HCT116 (cell line): ENCODE data around the gene CDK9. TPM values are rescaled to one million over a fixed set of nuclear protein-coding genes. Genes with fewer than 3 reads are reported as not detected.

Experiments
- ATAC-seq: fragments of 200-7000 bp; cut with Tn5 transposase; 2 replicates; pipeline ENCODE4 v1.9.1; 2020; ENCODE audit warnings: mild to moderate bottlenecking, moderate library complexity
- BruUV-seq: library from RNA; stranded (reverse); fragments of 400-500 nt; replicated peaks from 2 replicates; lab custom pipeline; 2021; lab: Mats Ljungman, UMichigan
- CTCF ChIA-PET: fragments of 300-600 bp; sonication (Branson Sonifier 250); formaldehyde crosslinking; loops from one replicate; lab custom pipeline; 2021; ENCODE audit warnings: antibody characterized with exemption; lab: Charles Lee
- POLR2A ChIA-PET: fragments of 300-600, 350-600 bp; sonication (Branson Sonifier 250); formaldehyde crosslinking; loops from one replicate; lab custom pipeline; 2021; ENCODE audit warnings: antibody characterized with exemption; lab: Charles Lee
- RAD21 ChIA-PET, 2 experiments: fragments of 300-600 bp; sonication (Branson Sonifier 250); formaldehyde crosslinking; loops; one replicate each; lab custom pipeline; 2023; ENCODE audit warnings: low total read pairs in 2 of 2; ENCODE audit not compliant: uncharacterized antibody in 2 of 2, unreplicated experiment in 2 of 2, low non-redundant PET in 1 of 2; lab: Charles Lee
- DNase-seq: peaks from one replicate; pipeline ENCODE4 v3.0.0-alpha.2; 2010; ENCODE audit warnings: low read depth, low spot score
- H2AFZ ChIP-seq: fragments of 200-600 bp; shearing (Covaris generic), sonication (generic); 2 replicates; pipeline ENCODE4 v1.6.1; 2017; ENCODE audit warnings: low read depth, mixed run types, mixed read lengths, antibody characterized with exemption, low read length; ENCODE audit not compliant: poor library complexity, severe bottlenecking
- H3K27ac ChIP-seq: 2 replicates; pipeline ENCODE4 v1.5.1; 2012; ENCODE audit warnings: low read depth, low read length
- H3K27me3 ChIP-seq: fragments of 200-600 bp; sonication (generic); 2 replicates; pipeline ENCODE4 v1.6.1; 2016; ENCODE audit warnings: mixed run types, low read length, mixed read lengths; ENCODE audit not compliant: insufficient read depth
- H3K36me3 ChIP-seq, 2 experiments: fragments of 200-500 bp in 1 of 2; fragments of 200-600 bp in 1 of 2; sonication (Bioruptor generic) in 1 of 2; sonication (generic) in 1 of 2; 2 replicates each; pipeline versions ENCODE4 v1.5.1 to v1.6.1; 2014 to 2016; ENCODE audit warnings: low read length in 2 of 2, inconsistent platforms in 1 of 2, mixed read lengths in 1 of 2, mixed run types in 1 of 2; ENCODE audit not compliant: insufficient read depth in 2 of 2, control insufficient read depth in 1 of 2
- H3K4me1 ChIP-seq, 2 experiments: fragments of 200-600 bp in 1 of 2; sonication (generic) in 1 of 2; 2 replicates each; pipeline versions ENCODE4 v1.5.1 to v1.6.1; 2012 to 2017; ENCODE audit warnings: low read length in 2 of 2, inconsistent platforms in 1 of 2, mild to moderate bottlenecking in 1 of 2, mixed read lengths in 1 of 2, mixed run types in 1 of 2, moderate library complexity in 1 of 2; ENCODE audit not compliant: insufficient read depth in 2 of 2, control insufficient read depth in 1 of 2
- H3K4me2 ChIP-seq: fragments of 200-600 bp; sonication (generic); 2 replicates; pipeline ENCODE4 v1.6.1; 2017; ENCODE audit warnings: mixed run types, low read length, mixed read lengths
- H3K4me3 ChIP-seq, 2 experiments: fragments of 200-600 bp in 1 of 2; sonication (generic) in 1 of 2; replicated peaks in 1 of 2; 2 replicates each; pipeline ENCODE4 v1.5.1; 2011 to 2016; ENCODE audit warnings: low read length in 2 of 2, control low read depth in 1 of 2, low read depth in 1 of 2, mild to moderate bottlenecking in 1 of 2, mixed read lengths in 1 of 2, mixed run types in 1 of 2
- H3K79me2 ChIP-seq: fragments of 200-600 bp; sonication (generic); 2 replicates; pipeline ENCODE4 v1.6.1; 2017; ENCODE audit warnings: mild to moderate bottlenecking, mixed run types, low read length, moderate library complexity, mixed read lengths; ENCODE audit not compliant: insufficient read depth
- H3K9ac ChIP-seq: fragments of 200-600 bp; sonication (generic); 2 replicates; pipeline ENCODE4 v1.6.1; 2016; ENCODE audit warnings: low read length, mixed read lengths
- H3K9me2 ChIP-seq: fragments of 200-600 bp; sonication (generic), shearing (Covaris generic); 2 replicates; pipeline ENCODE4 v1.6.1; 2017; ENCODE audit warnings: mixed run types, mild to moderate bottlenecking, moderate library complexity; ENCODE audit not compliant: insufficient read depth
- H3K9me3 ChIP-seq, 2 experiments: fragments of 200-500 bp in 1 of 2; fragments of 200-600 bp in 1 of 2; sonication (Bioruptor generic) in 1 of 2; sonication (generic) in 1 of 2; 2 replicates each; pipeline ENCODE4 v1.6.1; 2014 to 2017; ENCODE audit warnings: low read length in 2 of 2, mixed read lengths in 2 of 2, inconsistent platforms in 1 of 2, low read depth in 1 of 2, mild to moderate bottlenecking in 1 of 2, mixed run types in 1 of 2, moderate library complexity in 1 of 2; ENCODE audit not compliant: control insufficient read depth in 1 of 2, insufficient read depth in 1 of 2
- H4K20me1 ChIP-seq: fragments of 200-600 bp; sonication (generic), shearing (Covaris generic); 2 replicates; pipeline ENCODE4 v1.6.1; 2017; ENCODE audit warnings: mixed run types, mild to moderate bottlenecking, moderate library complexity; ENCODE audit not compliant: insufficient read depth
- JUND ChIP-seq: IDR thresholded peaks from 2 replicates; pipeline ENCODE4 v1.6.1; 2012
- POLR2AphosphoS5 ChIP-seq: IDR thresholded peaks from 2 replicates; pipeline ENCODE4 v1.6.1; 2011; ENCODE audit warnings: mild to moderate bottlenecking, low read depth, low read length, moderate library complexity
- RAD21 ChIP-seq: IDR thresholded peaks from 2 replicates; pipeline ENCODE4 v1.6.1; 2012; ENCODE audit warnings: low read depth, mild to moderate bottlenecking
- TCF7L2 ChIP-seq: IDR thresholded peaks from 2 replicates; pipeline ENCODE4 v1.7.0; 2011; ENCODE audit warnings: borderline replicate concordance, inconsistent platforms; ENCODE audit not compliant: insufficient read depth, insufficient read length; ENCODE audit errors: extremely low read depth
- YY1 ChIP-seq: IDR thresholded peaks from 2 replicates; pipeline ENCODE4 v1.6.1; 2011; ENCODE audit warnings: low read length, low read depth, moderate library complexity, mild to moderate bottlenecking; ENCODE audit not compliant: insufficient replicate concordance; ENCODE audit errors: extremely low read depth
- ZFX ChIP-seq: fragments of 450-650 bp; IDR thresholded peaks from 2 replicates; pipeline ENCODE4 v1.6.1; 2017
- intact Hi-C: fragments of 100-400 bp; cut with micrococcal nuclease; formaldehyde crosslinking; loops from 2 replicates; pipeline ENCODE4 v1.10.0; 2022
- total RNA-seq: library from RNA; stranded (reverse); gene quantifications from one replicate; pipeline ENCODE4 v1.2.1, GENCODE V29; 2021; ENCODE audit not compliant: unreplicated experiment
- TF ChIP-seq, protein P1 (sequence below): IDR thresholded peaks from 2 replicates; pipeline ENCODE4 v1.6.1; 2012
- TF ChIP-seq, protein P2 (sequence below): IDR thresholded peaks from 2 replicates; pipeline ENCODE4 v1.6.1; 2011; ENCODE audit warnings: mild to moderate bottlenecking, low read length, moderate library complexity; ENCODE audit not compliant: insufficient replicate concordance; ENCODE audit errors: extremely low read depth
- TF ChIP-seq, protein P3 (sequence below), 3 experiments: fragments of 200-600 bp in 1 of 3; sonication (generic) in 1 of 3; IDR thresholded peaks in 2 of 3; conservative IDR thresholded peaks in 1 of 3; 2 replicates each; pipeline ENCODE4 v1.5.1; 2012 to 2017; ENCODE audit warnings: low read depth in 2 of 3, low read length in 2 of 3, antibody characterized with exemption in 1 of 3, borderline replicate concordance in 1 of 3, control low read depth in 1 of 3, mild to moderate bottlenecking in 1 of 3, mixed read lengths in 1 of 3, mixed run types in 1 of 3, moderate library complexity in 1 of 3; ENCODE audit not compliant: insufficient read depth in 1 of 3

CDK9 gene
- total RNA-seq, 1 experiment from 2014 or later = 102 TPM

DNA sequence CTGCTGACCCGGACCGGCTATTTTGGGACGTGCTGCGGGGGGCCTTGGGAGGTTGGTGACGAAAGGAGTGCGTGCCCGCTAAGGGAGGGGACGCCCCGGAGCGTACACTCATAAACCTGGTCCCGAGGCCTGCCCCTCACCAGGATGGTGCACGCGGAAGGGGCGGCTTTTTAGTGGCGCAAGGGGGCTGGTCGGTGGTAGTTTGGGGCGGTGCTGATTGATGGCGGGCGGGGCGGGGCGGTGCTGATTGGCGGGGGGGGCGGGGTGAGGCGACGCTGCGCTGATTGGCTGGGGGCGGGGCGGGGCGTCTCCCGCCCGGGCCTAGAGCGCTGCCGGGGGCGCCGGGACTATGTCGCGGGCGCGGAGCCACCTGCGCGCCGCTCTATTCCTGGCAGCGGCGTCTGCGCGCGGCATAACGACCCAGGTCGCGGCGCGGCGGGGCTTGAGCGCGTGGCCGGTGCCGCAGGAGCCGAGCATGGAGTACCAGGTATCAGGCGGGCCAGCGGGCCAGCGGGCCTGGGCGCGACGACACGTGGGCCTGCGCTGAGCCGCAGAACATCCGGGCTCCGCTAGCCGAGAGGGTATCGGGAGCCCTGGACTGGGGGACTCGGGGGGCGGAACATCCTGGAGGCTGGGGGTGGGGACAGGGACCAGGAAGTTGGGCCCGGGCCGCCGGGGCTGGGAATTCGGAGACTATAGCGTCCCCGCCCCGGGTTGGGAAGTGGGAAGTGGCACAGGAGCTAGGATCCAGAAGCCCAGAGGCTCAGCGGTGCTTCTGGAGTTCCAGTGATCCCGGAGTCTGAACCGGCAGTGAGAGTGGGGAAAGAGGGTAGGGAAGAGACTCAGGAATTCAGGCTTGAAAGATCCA, 17.0 kb downstream of the CDK9 start, which contains the start of gene FPGS:
Gene FPGS, plus strand, starts transcription at position 307 of the 868 bp plus-strand sequence. Its CDS starts 43 bp downstream, at position 350.
- peaks cover 4% of the 10 kb centered on the region; the same call in 1 of the 2 replicates for H4K20me1 ChIP-seq
- peaks cover 35% of the 10 kb centered on the region for H3K79me2 ChIP-seq
- peak; percentile 84 for ATAC-seq
- H3K4me2 ChIP-seq = peak within 1 kb of the TSS; percentile 96
- H3K27me3 ChIP-seq = no peaks in the 10 kb centered on the region
- ChIA-PET CTCF (interaction anchor here (1.4 to 2.0 kb wide), 2 partner anchors 10 to 118 kb away, joined by 3 to 6 read pairs; no protein-coding TSS in a partner anchor), RAD21 (no interaction called here), POLR2A (interaction anchor here (0.9 to 1.3 kb wide), 5 partner anchors 10 to 66 kb away, joined by 3 to 6 read pairs (median 3); no protein-coding TSS in a partner anchor)
- no peaks in the 10 kb centered on the region for H3K9me3 ChIP-seq
- H3K36me3 ChIP-seq = peaks cover 0 to 17% of the 10 kb centered on the region in 2 experiments; a peak in 1 of 4 replicates
- peaks cover 19 to 27% of the 10 kb centered on the region in 2 experiments for H3K4me1 ChIP-seq
- peak; percentile 68 for DNase-seq
- intact Hi-C loops = loop anchor here (2.0 kb wide), 1 partner anchor 116 kb away; no protein-coding TSS in a partner anchor
- H3K4me3 ChIP-seq = peak within 1 kb of the TSS; percentile 69 to 73
- H3K9ac ChIP-seq = peak within 1 kb of the TSS; percentile 86
- TF ChIP-seq RAD21 (no peak), TCF7L2 (peak; percentile 47), ZFX (peak; percentile 93), POLR2AphosphoS5 (peak; percentile 59), YY1 (no peak), JUND (no peak)
- TF ChIP-seq, protein P1, sequence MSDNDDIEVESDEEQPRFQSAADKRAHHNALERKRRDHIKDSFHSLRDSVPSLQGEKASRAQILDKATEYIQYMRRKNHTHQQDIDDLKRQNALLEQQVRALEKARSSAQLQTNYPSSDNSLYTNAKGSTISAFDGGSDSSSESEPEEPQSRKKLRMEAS = no peak
- TF ChIP-seq, protein P2, sequence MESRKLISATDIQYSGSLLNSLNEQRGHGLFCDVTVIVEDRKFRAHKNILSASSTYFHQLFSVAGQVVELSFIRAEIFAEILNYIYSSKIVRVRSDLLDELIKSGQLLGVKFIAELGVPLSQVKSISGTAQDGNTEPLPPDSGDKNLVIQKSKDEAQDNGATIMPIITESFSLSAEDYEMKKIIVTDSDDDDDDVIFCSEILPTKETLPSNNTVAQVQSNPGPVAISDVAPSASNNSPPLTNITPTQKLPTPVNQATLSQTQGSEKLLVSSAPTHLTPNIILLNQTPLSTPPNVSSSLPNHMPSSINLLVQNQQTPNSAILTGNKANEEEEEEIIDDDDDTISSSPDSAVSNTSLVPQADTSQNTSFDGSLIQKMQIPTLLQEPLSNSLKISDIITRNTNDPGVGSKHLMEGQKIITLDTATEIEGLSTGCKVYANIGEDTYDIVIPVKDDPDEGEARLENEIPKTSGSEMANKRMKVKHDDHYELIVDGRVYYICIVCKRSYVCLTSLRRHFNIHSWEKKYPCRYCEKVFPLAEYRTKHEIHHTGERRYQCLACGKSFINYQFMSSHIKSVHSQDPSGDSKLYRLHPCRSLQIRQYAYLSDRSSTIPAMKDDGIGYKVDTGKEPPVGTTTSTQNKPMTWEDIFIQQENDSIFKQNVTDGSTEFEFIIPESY = no peak
- TF ChIP-seq, protein P3, sequence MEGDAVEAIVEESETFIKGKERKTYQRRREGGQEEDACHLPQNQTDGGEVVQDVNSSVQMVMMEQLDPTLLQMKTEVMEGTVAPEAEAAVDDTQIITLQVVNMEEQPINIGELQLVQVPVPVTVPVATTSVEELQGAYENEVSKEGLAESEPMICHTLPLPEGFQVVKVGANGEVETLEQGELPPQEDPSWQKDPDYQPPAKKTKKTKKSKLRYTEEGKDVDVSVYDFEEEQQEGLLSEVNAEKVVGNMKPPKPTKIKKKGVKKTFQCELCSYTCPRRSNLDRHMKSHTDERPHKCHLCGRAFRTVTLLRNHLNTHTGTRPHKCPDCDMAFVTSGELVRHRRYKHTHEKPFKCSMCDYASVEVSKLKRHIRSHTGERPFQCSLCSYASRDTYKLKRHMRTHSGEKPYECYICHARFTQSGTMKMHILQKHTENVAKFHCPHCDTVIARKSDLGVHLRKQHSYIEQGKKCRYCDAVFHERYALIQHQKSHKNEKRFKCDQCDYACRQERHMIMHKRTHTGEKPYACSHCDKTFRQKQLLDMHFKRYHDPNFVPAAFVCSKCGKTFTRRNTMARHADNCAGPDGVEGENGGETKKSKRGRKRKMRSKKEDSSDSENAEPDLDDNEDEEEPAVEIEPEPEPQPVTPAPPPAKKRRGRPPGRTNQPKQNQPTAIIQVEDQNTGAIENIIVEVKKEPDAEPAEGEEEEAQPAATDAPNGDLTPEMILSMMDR (IDR thresholded peaks at IDR 0.05 in 2 of 3, conservative IDR thresholded peaks at IDR 0.05 in 1 of 3; ENCODE audit: borderline replicate concordance in 1 of 3, insufficient read depth in 1 of 3, low read depth in 2 of 3, low read length in 2 of 3) = no peak; a peak in 1 of 6 replicates
- H3K9me2 ChIP-seq = no peaks in the 10 kb centered on the region
- BruUV-seq = no TSS peak
- H2AFZ ChIP-seq = peak within 1 kb of the TSS; percentile 76
- H3K27ac ChIP-seq = peak within 1 kb of the TSS; percentile 74
